ENCODE data around the gene ELK1.

DNA sequence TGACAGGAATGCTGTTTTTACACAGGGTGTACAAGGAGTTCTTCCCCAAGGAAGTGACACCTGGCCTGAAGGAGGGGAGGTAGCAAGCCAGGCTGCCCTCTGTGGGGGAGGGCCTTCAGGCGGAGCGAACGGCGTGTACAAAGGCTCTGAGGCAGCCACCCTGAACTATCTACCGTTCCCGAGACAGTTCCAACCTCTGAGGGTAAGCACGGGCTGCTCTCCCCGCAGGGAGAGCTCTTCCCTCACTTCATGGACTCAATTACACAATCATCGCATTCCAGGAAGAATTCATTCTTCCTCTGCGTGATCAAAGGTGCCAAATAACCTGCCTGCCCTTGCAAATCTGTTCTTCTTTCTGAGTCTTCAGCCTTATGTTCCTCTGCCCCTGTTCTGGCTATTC, 4.8 kb downstream of the ELK1 start:
- TF ChIP-seq, protein P1, sequence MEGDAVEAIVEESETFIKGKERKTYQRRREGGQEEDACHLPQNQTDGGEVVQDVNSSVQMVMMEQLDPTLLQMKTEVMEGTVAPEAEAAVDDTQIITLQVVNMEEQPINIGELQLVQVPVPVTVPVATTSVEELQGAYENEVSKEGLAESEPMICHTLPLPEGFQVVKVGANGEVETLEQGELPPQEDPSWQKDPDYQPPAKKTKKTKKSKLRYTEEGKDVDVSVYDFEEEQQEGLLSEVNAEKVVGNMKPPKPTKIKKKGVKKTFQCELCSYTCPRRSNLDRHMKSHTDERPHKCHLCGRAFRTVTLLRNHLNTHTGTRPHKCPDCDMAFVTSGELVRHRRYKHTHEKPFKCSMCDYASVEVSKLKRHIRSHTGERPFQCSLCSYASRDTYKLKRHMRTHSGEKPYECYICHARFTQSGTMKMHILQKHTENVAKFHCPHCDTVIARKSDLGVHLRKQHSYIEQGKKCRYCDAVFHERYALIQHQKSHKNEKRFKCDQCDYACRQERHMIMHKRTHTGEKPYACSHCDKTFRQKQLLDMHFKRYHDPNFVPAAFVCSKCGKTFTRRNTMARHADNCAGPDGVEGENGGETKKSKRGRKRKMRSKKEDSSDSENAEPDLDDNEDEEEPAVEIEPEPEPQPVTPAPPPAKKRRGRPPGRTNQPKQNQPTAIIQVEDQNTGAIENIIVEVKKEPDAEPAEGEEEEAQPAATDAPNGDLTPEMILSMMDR (conservative IDR thresholded peaks at IDR 0.05): no peak
- TF ChIP-seq EZH2 (IDR thresholded peaks at IDR 0.05; ENCODE audit: low read depth): no peak

All from PC-9 (cell line).